ENCODE results near the gene CPVL. TPM values are rescaled to one million over a fixed set of nuclear protein-coding genes. Genes with fewer than 3 reads are reported as not detected.

CPVL gene
- total RNA-seq, 2 donors from 2014 or later = 4.0 to 17.9 TPM

GRCh38 chr7:29045258-29046086 lies 100.9 kb downstream of the CPVL start:
- H3K36me3 ChIP-seq (replicated peaks in 1 of 2; ENCODE audit: insufficient read depth in 1 of 2, low read depth in 2 of 2) = no peaks in the 10 kb centered on the region
- no peak for ATAC-seq
- H3K27me3 ChIP-seq = no peaks in the 10 kb centered on the region
- TF ChIP-seq POLR2A (IDR thresholded peaks at IDR 0.05) = no peak
- 67 to 69% methylated on average over 4 of the region's 4 CpGs for WGBS, 2 donors
- intact Hi-C loops (cut with DNase I) = no loop called here
- H3K4me1 ChIP-seq = peaks cover 16% of the 10 kb centered on the region
- H3K27ac ChIP-seq = no peak overlapping the region
- no peak for DNase-seq
- H3K9me3 ChIP-seq = no peaks in the 10 kb centered on the region
- H3K4me3 ChIP-seq = no peak overlapping the region

DNA sequence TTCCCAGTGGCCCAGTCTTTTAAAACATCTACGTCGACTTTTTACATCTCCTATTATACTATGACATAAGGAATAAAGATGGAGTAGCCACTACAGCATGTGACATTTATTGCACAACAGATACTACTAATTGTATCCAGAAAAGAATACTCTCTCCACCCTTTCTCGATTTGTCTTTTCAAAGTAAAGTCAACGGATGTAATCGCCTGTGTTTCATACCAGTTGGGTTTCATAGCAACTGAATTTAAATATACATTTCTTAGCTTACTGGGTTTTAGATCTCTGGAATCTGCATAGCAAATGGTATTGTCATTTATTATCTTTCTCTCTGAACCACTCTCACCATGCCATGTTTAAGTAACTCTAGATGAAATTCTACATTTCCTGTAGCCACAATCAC lies 101.8 kb downstream of the CPVL start:
- Histone ChIP-seq H3K27ac (no peak overlapping the region), H3K4me3 (no peak overlapping the region), H3K9me3 (no peaks in the 10 kb centered on the region), H3K36me3 (replicated peaks in 1 of 2; ENCODE audit: insufficient read depth in 1 of 2, low read depth in 2 of 2) (no peaks in the 10 kb centered on the region), H3K4me1 (peaks cover 16% of the 10 kb centered on the region), H3K27me3 (no peaks in the 10 kb centered on the region)
- no peak for ATAC-seq
- intact Hi-C loops (cut with DNase I) = no loop called here
- WGBS, 2 donors = 86 to 93% methylated on average over 5 of the region's 5 CpGs
- no peak for DNase-seq
- TF ChIP-seq POLR2A (IDR thresholded peaks at IDR 0.05) = no peak
- TF ChIP-seq, protein P1, sequence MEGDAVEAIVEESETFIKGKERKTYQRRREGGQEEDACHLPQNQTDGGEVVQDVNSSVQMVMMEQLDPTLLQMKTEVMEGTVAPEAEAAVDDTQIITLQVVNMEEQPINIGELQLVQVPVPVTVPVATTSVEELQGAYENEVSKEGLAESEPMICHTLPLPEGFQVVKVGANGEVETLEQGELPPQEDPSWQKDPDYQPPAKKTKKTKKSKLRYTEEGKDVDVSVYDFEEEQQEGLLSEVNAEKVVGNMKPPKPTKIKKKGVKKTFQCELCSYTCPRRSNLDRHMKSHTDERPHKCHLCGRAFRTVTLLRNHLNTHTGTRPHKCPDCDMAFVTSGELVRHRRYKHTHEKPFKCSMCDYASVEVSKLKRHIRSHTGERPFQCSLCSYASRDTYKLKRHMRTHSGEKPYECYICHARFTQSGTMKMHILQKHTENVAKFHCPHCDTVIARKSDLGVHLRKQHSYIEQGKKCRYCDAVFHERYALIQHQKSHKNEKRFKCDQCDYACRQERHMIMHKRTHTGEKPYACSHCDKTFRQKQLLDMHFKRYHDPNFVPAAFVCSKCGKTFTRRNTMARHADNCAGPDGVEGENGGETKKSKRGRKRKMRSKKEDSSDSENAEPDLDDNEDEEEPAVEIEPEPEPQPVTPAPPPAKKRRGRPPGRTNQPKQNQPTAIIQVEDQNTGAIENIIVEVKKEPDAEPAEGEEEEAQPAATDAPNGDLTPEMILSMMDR (IDR thresholded peaks at IDR 0.05) = no peak

DNA sequence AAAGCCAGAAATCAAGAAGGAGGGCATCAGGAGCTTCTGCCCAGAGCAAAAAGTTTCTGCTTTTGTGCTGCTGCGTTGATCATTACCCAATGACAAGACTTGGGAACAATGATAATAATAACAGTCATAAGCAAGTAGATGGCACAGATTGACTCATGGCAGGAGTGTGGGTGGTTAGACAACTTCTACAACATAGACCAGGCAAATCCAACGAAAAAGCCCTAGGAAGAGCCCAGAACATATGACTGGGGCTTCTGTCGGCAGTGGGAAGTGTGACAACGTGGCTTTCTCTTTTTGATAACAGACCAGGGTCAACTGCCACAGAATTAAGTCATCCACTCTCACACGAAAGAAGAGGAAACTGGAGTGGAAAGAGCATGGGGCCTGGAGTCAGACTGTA lies 102.8 kb downstream of the CPVL start:
- no peaks in the 10 kb centered on the region for H3K9me3 ChIP-seq
- no peak for ATAC-seq
- no peaks in the 10 kb centered on the region for H3K27me3 ChIP-seq
- peaks cover 16% of the 10 kb centered on the region for H3K4me1 ChIP-seq
- H3K27ac ChIP-seq = no peak overlapping the region
- H3K36me3 ChIP-seq (replicated peaks in 1 of 2; ENCODE audit: insufficient read depth in 1 of 2, low read depth in 2 of 2) = no peaks in the 10 kb centered on the region
- H3K4me3 ChIP-seq = no peak overlapping the region
- 48 to 58% methylated on average over 5 of the region's 5 CpGs for WGBS, 2 donors
- intact Hi-C loops (cut with DNase I) = no loop called here
- TF ChIP-seq POLR2A (IDR thresholded peaks at IDR 0.05) = no peak
- TF ChIP-seq, protein P1 (IDR thresholded peaks at IDR 0.05) = no peak
- DNase-seq = no peak

- Histone ChIP-seq H3K36me3 (replicated peaks in 1 of 2; ENCODE audit: insufficient read depth in 1 of 2, low read depth in 2 of 2) (no peaks in the 10 kb centered on the region), H3K9me3 (no peaks in the 10 kb centered on the region), H3K27ac (no peak overlapping the region), H3K4me3 (no peak overlapping the region), H3K27me3 (no peaks in the 10 kb centered on the region), H3K4me1 (peaks cover 16% of the 10 kb centered on the region)
- intact Hi-C loops (cut with DNase I) = no loop called here
- ATAC-seq (peak; percentile 53), DNase-seq (peak; percentile 17 to 52 (median 36))
- no peak for TF ChIP-seq POLR2A (IDR thresholded peaks at IDR 0.05)
- TF ChIP-seq, protein P1 (IDR thresholded peaks at IDR 0.05) = no peak
- WGBS, 2 donors = 8 to 41% methylated on average over 4 of the region's 4 CpGs
These were observed 103.5 kb downstream of the CPVL start for GRCh38 chr7:29042824-29043231.

DNA sequence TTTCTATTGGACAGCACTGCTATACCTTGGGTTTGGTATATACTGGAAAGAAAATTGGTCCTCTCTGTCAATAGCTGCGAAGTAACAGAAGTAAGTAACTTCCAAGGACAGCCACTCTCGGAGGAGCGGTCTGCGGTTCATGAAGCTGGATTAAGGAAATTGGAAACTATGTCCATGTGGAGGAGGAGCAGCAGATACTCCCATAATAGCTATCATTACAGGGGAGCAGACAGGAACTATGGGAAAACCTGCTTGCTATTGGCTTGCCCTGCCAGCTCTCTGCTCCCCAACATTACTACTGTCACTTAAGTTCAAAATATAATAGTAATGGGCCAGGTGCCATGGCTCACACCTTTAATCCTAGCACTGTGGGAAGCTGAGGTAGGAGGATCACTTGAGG lies 104.3 kb downstream of the CPVL start:
- Histone ChIP-seq H3K4me1 (peaks cover 16% of the 10 kb centered on the region), H3K27me3 (no peaks in the 10 kb centered on the region), H3K27ac (no peak overlapping the region), H3K4me3 (no peak overlapping the region), H3K36me3 (replicated peaks in 1 of 2; ENCODE audit: insufficient read depth in 1 of 2, low read depth in 2 of 2) (no peaks in the 10 kb centered on the region), H3K9me3 (no peaks in the 10 kb centered on the region)
- ATAC-seq = no peak
- no peak for TF ChIP-seq POLR2A (IDR thresholded peaks at IDR 0.05)
- TF ChIP-seq, protein P1 (IDR thresholded peaks at IDR 0.05) = no peak
- 94 to 100% methylated on average over 4 of the region's 4 CpGs for WGBS, 2 donors
- DNase-seq = no peak
- intact Hi-C loops (cut with DNase I) = no loop called here

Measured in body of pancreas (tissue), 4 donors.